GM19351 (cell line): ENCODE measurements around the gene PRSS27.

Experiments
- ATAC-seq: cut with Tn5 transposase; IDR thresholded peaks from one replicate; pipeline ENCODE4 v1.9.1; 2021; ENCODE audit warnings: mild to moderate bottlenecking, moderate library complexity; ENCODE audit not compliant: unreplicated experiment

The PRSS27 gene

GRCh38 chr16:2710711-2711231 lies 9.3 kb downstream of the PRSS27 start:
- no peak for ATAC-seq

- ATAC-seq, result no peak
Observed at GRCh38 chr16:2710021-2710710, 9.9 kb downstream of the PRSS27 start.

GRCh38 chr16:2709588-2709984 lies 10.4 kb downstream of the PRSS27 start:
- ATAC-seq, result no peak

GRCh38 chr16:2708955-2709587 lies 11.0 kb downstream of the PRSS27 start:
- ATAC-seq, result no peak

GRCh38 chr16:2708290-2708639 lies 11.8 kb downstream of the PRSS27 start:
- ATAC-seq, result no peak

- ATAC-seq, result no peak
Observed at GRCh38 chr16:2707368-2708289, 12.4 kb downstream of the PRSS27 start.

GRCh38 chr16:2706611-2707311 lies 13.3 kb downstream of the PRSS27 start:
- no peak for ATAC-seq

- no peak for ATAC-seq
Observed at GRCh38 chr16:2706085-2706484, 13.9 kb downstream of the PRSS27 start.

- ATAC-seq, result no peak
Observed at GRCh38 chr16:2705351-2705750, 14.7 kb downstream of the PRSS27 start.

- no peak for ATAC-seq
Observed at GRCh38 chr16:2704983-2705275, 15.1 kb downstream of the PRSS27 start.

- ATAC-seq, result no peak
Observed at GRCh38 chr16:2704166-2704982, 15.7 kb downstream of the PRSS27 start.

- ATAC-seq, result no peak
Observed at GRCh38 chr16:2702871-2703745, 16.9 kb downstream of the PRSS27 start.

- ATAC-seq, result no peak
Observed at GRCh38 chr16:2702438-2702825, 17.6 kb downstream of the PRSS27 start.

GRCh38 chr16:2701713-2702437 lies 18.1 kb downstream of the PRSS27 start:
- no peak for ATAC-seq

GRCh38 chr16:2701272-2701671 lies 18.8 kb downstream of the PRSS27 start:
- ATAC-seq, result no peak

- no peak for ATAC-seq
Observed at GRCh38 chr16:2700786-2701185, 19.2 kb downstream of the PRSS27 start.

GRCh38 chr16:2699791-2700600 lies 20.0 kb downstream of the PRSS27 start:
- ATAC-seq, result no peak
